OCI-LY1 (cell line): ENCODE results near the gene EXOC3L1.
A peak's percentile ranks its signal among the peaks of the same experiment; 100 is the strongest.

ENCODE experiments used
- H2AFZ ChIP-seq: fragments of 200-600 bp; sonication (generic), shearing (Covaris generic); 2 replicates; pipeline ENCODE4 v1.6.0; 2014; ENCODE audit warnings: antibody characterized with exemption, mild to moderate bottlenecking, low read length
- H3F3A ChIP-seq: fragments of 200-600 bp; sonication (generic), shearing (Covaris generic); 2 replicates; pipeline ENCODE4 v1.6.0; 2014; ENCODE audit warnings: mild to moderate bottlenecking, antibody characterized with exemption, low read length, moderate library complexity; ENCODE audit not compliant: insufficient read depth
- H3K27ac ChIP-seq: fragments of 200-600 bp; sonication (generic); 2 replicates; pipeline ENCODE4 v1.5.1; 2014; ENCODE audit warnings: low read length, mixed run types, mild to moderate bottlenecking, low read depth; ENCODE audit not compliant: poor library complexity, severe bottlenecking
- H3K27me3 ChIP-seq: fragments of 200-600 bp; sonication (generic); 2 replicates; pipeline ENCODE4 v1.6.0; 2014; ENCODE audit warnings: antibody characterized with exemption, mild to moderate bottlenecking, low read length, moderate library complexity; ENCODE audit not compliant: insufficient read depth
- H3K36me3 ChIP-seq: fragments of 200-600 bp; sonication (generic); 2 replicates; pipeline ENCODE4 v1.6.1; 2014; ENCODE audit warnings: mild to moderate bottlenecking, antibody characterized with exemption, low read length, moderate library complexity, mixed read lengths; ENCODE audit not compliant: insufficient read depth
- H3K4me1 ChIP-seq: fragments of 200-600 bp; sonication (generic); 2 replicates; pipeline ENCODE4 v1.5.1; 2014; ENCODE audit warnings: mild to moderate bottlenecking, low read length, moderate library complexity; ENCODE audit not compliant: insufficient read depth, severe bottlenecking
- H3K4me2 ChIP-seq: fragments of 200-600 bp; sonication (generic), shearing (Covaris generic); 2 replicates; pipeline ENCODE4 v1.6.1; 2014; ENCODE audit warnings: low read length
- H3K4me3 ChIP-seq: fragments of 200-600 bp; sonication (generic); 2 replicates; pipeline ENCODE4 v1.5.1; 2014; ENCODE audit warnings: low read length, low read depth, mild to moderate bottlenecking, mixed read lengths; ENCODE audit not compliant: poor library complexity, severe bottlenecking
- H3K79me2 ChIP-seq: fragments of 200-600 bp; shearing (Covaris generic); 2 replicates; pipeline ENCODE4 v1.6.1; 2016; ENCODE audit warnings: mixed run types, low read length, mixed read lengths; ENCODE audit not compliant: insufficient read depth
- H3K9ac ChIP-seq: fragments of 200-600 bp; sonication (generic), shearing (Covaris generic); 2 replicates; pipeline ENCODE4 v1.6.1; 2014; ENCODE audit warnings: mild to moderate bottlenecking, low read length, mixed read lengths
- H3K9me2 ChIP-seq: fragments of 200-600 bp; sonication (generic), shearing (Covaris generic); 2 replicates; pipeline ENCODE4 v1.6.1; 2014; ENCODE audit warnings: low read depth, mild to moderate bottlenecking, low read length, mixed read lengths
- H3K9me3 ChIP-seq: fragments of 200-600 bp; shearing (Covaris generic); 2 replicates; pipeline ENCODE4 v1.6.1; 2014; ENCODE audit warnings: low read length, mixed read lengths
- H4K20me1 ChIP-seq: fragments of 200-600 bp; sonication (generic), shearing (Covaris generic); 2 replicates; pipeline ENCODE4 v1.6.0; 2016; ENCODE audit warnings: mild to moderate bottlenecking, low read length; ENCODE audit not compliant: insufficient read depth
- EZH2 ChIP-seq: fragments of 200-600 bp; sonication (generic), shearing (Covaris generic); IDR thresholded peaks from 2 replicates; pipeline ENCODE4 v1.8.0; 2017; ENCODE audit warnings: borderline replicate concordance, mixed run types, mild to moderate bottlenecking, antibody characterized with exemption, low read length, moderate library complexity, mixed read lengths
- TF ChIP-seq, protein P1 (sequence below): fragments of 200-600 bp; sonication (generic), shearing (Covaris generic); IDR thresholded peaks from 2 replicates; pipeline ENCODE4 v1.5.1; 2017; ENCODE audit warnings: mild to moderate bottlenecking, antibody characterized with exemption, low read length, moderate library complexity, mixed read lengths

The EXOC3L1 gene

DNA sequence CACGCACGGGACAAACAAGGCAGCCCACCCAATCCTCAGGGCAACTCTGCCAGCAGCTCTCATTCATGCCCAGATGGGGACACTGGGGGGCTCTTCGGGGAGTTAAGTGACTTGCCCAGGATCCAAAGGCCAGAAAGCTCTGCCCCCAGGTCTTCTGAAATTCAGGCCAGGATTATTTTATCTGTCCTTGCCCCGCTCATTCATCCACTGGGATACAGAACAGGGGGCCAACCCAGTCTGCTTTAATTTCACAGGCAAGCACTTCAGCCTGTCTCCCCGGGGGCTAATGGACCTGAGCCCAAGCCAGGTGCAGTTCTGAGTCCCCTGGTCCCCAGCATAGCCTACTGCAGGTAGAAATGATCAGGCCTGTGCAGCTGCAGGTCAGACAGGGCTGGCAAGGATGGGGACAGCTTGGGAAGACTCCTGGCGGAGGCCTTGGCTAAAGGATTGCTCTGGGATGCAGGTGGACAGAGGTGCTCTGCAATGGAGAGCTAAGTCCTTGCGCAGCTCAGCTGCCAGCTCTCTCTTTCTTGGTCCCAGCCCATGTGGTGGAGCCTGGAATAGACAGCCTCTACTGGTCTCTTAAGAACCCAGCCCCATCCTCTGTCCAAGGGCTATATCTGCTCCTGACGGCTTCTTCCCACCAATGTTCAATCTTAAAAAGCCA lies 38.4 kb downstream of the EXOC3L1 start:
- no peak overlapping the region for H3K27ac ChIP-seq
- H3K79me2 ChIP-seq, result no peaks in the 10 kb centered on the region
- H3K36me3 ChIP-seq, result peaks cover 25% of the 10 kb centered on the region
- no peaks in the 10 kb centered on the region for H3K9me3 ChIP-seq
- H3K4me1 ChIP-seq, result peaks cover 7% of the 10 kb centered on the region
- H3K4me2 ChIP-seq, result no peak overlapping the region
- H3F3A ChIP-seq, result no peaks in the 10 kb centered on the region
- no peak overlapping the region for H3K9ac ChIP-seq
- H3K27me3 ChIP-seq, result no peaks in the 10 kb centered on the region
- H3K4me3 ChIP-seq, result no peak overlapping the region
- TF ChIP-seq, protein P1, sequence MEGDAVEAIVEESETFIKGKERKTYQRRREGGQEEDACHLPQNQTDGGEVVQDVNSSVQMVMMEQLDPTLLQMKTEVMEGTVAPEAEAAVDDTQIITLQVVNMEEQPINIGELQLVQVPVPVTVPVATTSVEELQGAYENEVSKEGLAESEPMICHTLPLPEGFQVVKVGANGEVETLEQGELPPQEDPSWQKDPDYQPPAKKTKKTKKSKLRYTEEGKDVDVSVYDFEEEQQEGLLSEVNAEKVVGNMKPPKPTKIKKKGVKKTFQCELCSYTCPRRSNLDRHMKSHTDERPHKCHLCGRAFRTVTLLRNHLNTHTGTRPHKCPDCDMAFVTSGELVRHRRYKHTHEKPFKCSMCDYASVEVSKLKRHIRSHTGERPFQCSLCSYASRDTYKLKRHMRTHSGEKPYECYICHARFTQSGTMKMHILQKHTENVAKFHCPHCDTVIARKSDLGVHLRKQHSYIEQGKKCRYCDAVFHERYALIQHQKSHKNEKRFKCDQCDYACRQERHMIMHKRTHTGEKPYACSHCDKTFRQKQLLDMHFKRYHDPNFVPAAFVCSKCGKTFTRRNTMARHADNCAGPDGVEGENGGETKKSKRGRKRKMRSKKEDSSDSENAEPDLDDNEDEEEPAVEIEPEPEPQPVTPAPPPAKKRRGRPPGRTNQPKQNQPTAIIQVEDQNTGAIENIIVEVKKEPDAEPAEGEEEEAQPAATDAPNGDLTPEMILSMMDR, result no peak
- no peak for TF ChIP-seq EZH2
- H2AFZ ChIP-seq, result no peak overlapping the region
- H4K20me1 ChIP-seq, result no peaks in the 10 kb centered on the region
- H3K9me2 ChIP-seq, result no peaks in the 10 kb centered on the region

DNA sequence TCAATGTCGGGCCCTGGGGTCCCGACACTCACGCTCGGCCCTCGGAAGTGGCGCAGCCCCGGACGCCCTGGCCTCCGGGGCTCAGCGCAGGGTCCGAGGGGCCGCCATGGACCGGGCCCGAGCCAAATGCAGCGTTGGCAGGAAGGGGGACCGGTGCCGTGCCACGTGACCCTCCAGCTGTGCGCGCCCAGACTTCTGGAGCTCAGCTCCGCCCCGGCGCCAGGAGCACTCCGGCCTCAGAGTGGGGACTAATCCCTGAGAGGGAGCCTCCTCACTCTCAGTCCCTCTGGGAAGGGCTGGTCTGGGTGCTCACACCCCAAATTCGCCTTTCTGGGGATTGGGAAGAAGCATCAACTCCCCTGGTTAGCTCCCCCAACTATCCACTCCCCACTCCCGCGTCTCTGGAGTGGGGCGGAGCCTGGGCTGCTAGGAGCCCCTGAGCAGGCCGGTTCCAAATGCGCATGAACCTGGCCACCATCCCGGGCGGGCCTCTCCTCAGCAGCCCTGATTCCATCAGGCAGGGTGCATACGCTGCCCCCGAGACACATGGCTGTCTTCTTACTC lies 39.0 kb downstream of the EXOC3L1 start, which contains the start of gene B3GNT9:
TSS of gene B3GNT9 (minus strand) at position 166 of the 564 bp plus-strand sequence. CDS start 513 bp downstream, outside the sequence.
- Histone ChIP-seq H3K79me2 (no peaks in the 10 kb centered on the region), H3K27ac (no peak within 1 kb of the TSS), H3K36me3 (peaks cover 26% of the 10 kb centered on the region), H2AFZ (no peak within 1 kb of the TSS), H3K4me2 (peak within 1 kb of the TSS; percentile 48), H3K4me3 (peak within 1 kb of the TSS; percentile 28), H3F3A (no peaks in the 10 kb centered on the region), H3K9ac (no peak within 1 kb of the TSS; the same call in 1 of the 2 replicates), H3K9me2 (no peaks in the 10 kb centered on the region), H3K9me3 (no peaks in the 10 kb centered on the region), H3K27me3 (no peaks in the 10 kb centered on the region), H4K20me1 (no peaks in the 10 kb centered on the region), H3K4me1 (peaks cover 7% of the 10 kb centered on the region)
- TF ChIP-seq EZH2, result no peak
- TF ChIP-seq, protein P1, result no peak

DNA sequence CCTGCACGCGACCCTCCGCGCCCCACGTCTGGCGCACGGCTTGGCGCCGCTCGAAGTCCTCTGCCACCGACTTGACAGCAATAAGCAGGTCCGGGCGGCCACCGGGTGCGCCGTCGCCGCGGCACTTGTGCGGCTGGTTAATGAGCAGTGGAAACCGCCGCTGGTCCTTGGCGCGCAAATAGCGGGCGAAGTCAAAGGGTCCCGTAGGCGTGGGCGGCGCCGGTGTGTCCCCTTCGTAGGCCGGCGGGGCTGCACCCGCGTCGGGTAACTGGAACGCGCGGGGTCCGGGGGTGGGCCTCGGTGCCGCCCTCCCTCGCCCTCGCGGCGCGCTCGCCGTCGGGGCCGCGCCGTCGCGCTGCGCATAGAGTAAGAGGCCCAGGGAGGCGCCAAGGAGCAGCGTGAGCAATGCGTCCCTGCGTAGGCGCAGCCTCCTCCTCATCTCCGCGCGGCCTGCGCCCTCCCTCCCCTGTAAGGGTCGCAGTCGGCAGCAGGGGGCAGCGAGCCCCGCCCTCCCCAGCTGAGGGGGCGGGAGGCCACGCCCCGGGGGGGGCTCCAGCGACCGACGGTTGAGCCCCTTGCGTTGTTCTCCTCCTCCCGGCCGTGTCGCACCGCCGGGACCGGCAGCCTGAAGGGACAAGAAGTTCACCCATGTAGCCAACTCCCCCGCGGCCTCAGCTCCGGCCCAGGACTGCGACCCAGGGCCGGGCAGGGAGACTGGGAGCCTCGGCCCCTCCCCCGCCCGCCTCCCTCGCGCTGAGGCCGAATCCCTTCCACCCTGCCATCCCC lies 39.7 kb downstream of the EXOC3L1 start:
- Histone ChIP-seq H3K9me2 (no peaks in the 10 kb centered on the region), H2AFZ (no peak overlapping the region), H3F3A (no peaks in the 10 kb centered on the region), H4K20me1 (no peaks in the 10 kb centered on the region), H3K4me2 (peak overlapping the region; percentile 48), H3K4me3 (peak overlapping the region; percentile 28), H3K79me2 (no peaks in the 10 kb centered on the region), H3K4me1 (peaks cover 7% of the 10 kb centered on the region), H3K27ac (no peak overlapping the region), H3K9ac (no peak overlapping the region; the same call in 1 of the 2 replicates), H3K27me3 (no peaks in the 10 kb centered on the region), H3K9me3 (no peaks in the 10 kb centered on the region), H3K36me3 (peaks cover 32% of the 10 kb centered on the region)
- TF ChIP-seq, protein P1, result no peak
- TF ChIP-seq EZH2, result no peak
